ENCODE results near the gene SLC12A5. TPM values are rescaled to one million over a fixed set of nuclear protein-coding genes. Genes with fewer than 3 reads are reported as not detected.
A peak's percentile ranks its signal among the peaks of the same experiment; 100 is the strongest.

The SLC12A5 gene
- total and polyA plus RNA-seq, 2 donors (not counting 1 experiment from before 2014, with no cell fraction given): 0.27 to 0.50 TPM

GRCh38 chr20:46057856-46058598, 29.0 kb downstream of the SLC12A5 start:
- peak overlapping the region; percentile 31 to 55 (median 42) for H3K4me3 ChIP-seq (replicated peaks in 1 of 4; ENCODE audit: control extremely low read depth in 1 of 4, insufficient read depth in 1 of 4, low read depth in 3 of 4, low read length in 4 of 4)
- H3K79me2 ChIP-seq (ENCODE audit: control insufficient read depth, insufficient read depth, low read length): no peaks in the 10 kb centered on the region
- H3K36me3 ChIP-seq (ENCODE audit: control insufficient read depth, insufficient read depth, low read length): peaks cover 4% of the 10 kb centered on the region
- peak overlapping the region; percentile 75 for H3K4me2 ChIP-seq (ENCODE audit: extremely low read depth, insufficient read depth, low read length)
- no peak overlapping the region for H2AFZ ChIP-seq (ENCODE audit: low read length)
- H3K27me3 ChIP-seq (ENCODE audit: control insufficient read depth, insufficient read depth, low read length): no peaks in the 10 kb centered on the region
- TF ChIP-seq EZH2 (IDR thresholded peaks at IDR 0.05; ENCODE audit: low read length, missing control alignments) (no peak), CTCF (conservative IDR thresholded peaks at IDR 0.05 in 1 of 2, IDR thresholded peaks at IDR 0.05 in 1 of 2; ENCODE audit: low read depth in 1 of 2, low read length in 2 of 2) (peak; percentile 42 to 55)
- no peak overlapping the region for H3K27ac ChIP-seq (ENCODE audit: insufficient read depth, low read length)
- H3K9ac ChIP-seq (ENCODE audit: insufficient read depth, low read length): no peak overlapping the region
- H3K4me1 ChIP-seq (ENCODE audit: control insufficient read depth, extremely low read depth, insufficient read depth, low read length): peaks cover 2% of the 10 kb centered on the region
- peak; percentile 35 to 62 for DNase-seq (ENCODE audit: low read depth in 2 of 2)
- H4K20me1 ChIP-seq (ENCODE audit: control insufficient read depth, extremely low read depth, insufficient read depth, low read length): no peaks in the 10 kb centered on the region
- H3K9me3 ChIP-seq (ENCODE audit: control insufficient read depth, insufficient read depth, low read depth, low read length): no peaks in the 10 kb centered on the region

- Histone ChIP-seq H3K4me3 (replicated peaks in 1 of 4; ENCODE audit: control extremely low read depth in 1 of 4, insufficient read depth in 1 of 4, low read depth in 3 of 4, low read length in 4 of 4) (peak overlapping the region in 3 of 4 experiments; percentile 31 to 55 (median 42)), H3K4me1 (ENCODE audit: control insufficient read depth, extremely low read depth, insufficient read depth, low read length) (peaks cover 2% of the 10 kb centered on the region), H4K20me1 (ENCODE audit: control insufficient read depth, extremely low read depth, insufficient read depth, low read length) (no peaks in the 10 kb centered on the region), H3K9me3 (ENCODE audit: control insufficient read depth, insufficient read depth, low read depth, low read length) (no peaks in the 10 kb centered on the region), H3K27ac (ENCODE audit: insufficient read depth, low read length) (no peak overlapping the region), H3K36me3 (ENCODE audit: control insufficient read depth, insufficient read depth, low read length) (peaks cover 7% of the 10 kb centered on the region), H3K27me3 (ENCODE audit: control insufficient read depth, insufficient read depth, low read length) (no peaks in the 10 kb centered on the region), H3K9ac (ENCODE audit: insufficient read depth, low read length) (no peak overlapping the region), H2AFZ (ENCODE audit: low read length) (no peak overlapping the region), H3K4me2 (ENCODE audit: extremely low read depth, insufficient read depth, low read length) (peak overlapping the region; percentile 75), H3K79me2 (ENCODE audit: control insufficient read depth, insufficient read depth, low read length) (no peaks in the 10 kb centered on the region)
- no peak for TF ChIP-seq EZH2 (IDR thresholded peaks at IDR 0.05; ENCODE audit: low read length, missing control alignments)
- TF ChIP-seq CTCF (conservative IDR thresholded peaks at IDR 0.05 in 1 of 2, IDR thresholded peaks at IDR 0.05 in 1 of 2; ENCODE audit: low read depth in 1 of 2, low read length in 2 of 2): no peak
- DNase-seq (ENCODE audit: low read depth in 2 of 2): no peak
These were observed 29.7 kb downstream of the SLC12A5 start for GRCh38 chr20:46058599-46059281.

GRCh38 chr20:46060301-46060881, 31.4 kb downstream of the SLC12A5 start:
- no peaks in the 10 kb centered on the region for H3K27me3 ChIP-seq (ENCODE audit: control insufficient read depth, insufficient read depth, low read length)
- H3K4me3 ChIP-seq (replicated peaks in 1 of 4; ENCODE audit: control extremely low read depth in 1 of 4, insufficient read depth in 1 of 4, low read depth in 3 of 4, low read length in 4 of 4): no peak overlapping the region
- H3K4me2 ChIP-seq (ENCODE audit: extremely low read depth, insufficient read depth, low read length): no peak overlapping the region
- H3K4me1 ChIP-seq (ENCODE audit: control insufficient read depth, extremely low read depth, insufficient read depth, low read length): peaks cover 2% of the 10 kb centered on the region
- DNase-seq (ENCODE audit: low read depth in 2 of 2): no peak
- H2AFZ ChIP-seq (ENCODE audit: low read length): no peak overlapping the region
- H3K9me3 ChIP-seq (ENCODE audit: control insufficient read depth, insufficient read depth, low read depth, low read length): no peaks in the 10 kb centered on the region
- H3K27ac ChIP-seq (ENCODE audit: insufficient read depth, low read length): no peak overlapping the region
- H3K79me2 ChIP-seq (ENCODE audit: control insufficient read depth, insufficient read depth, low read length): no peaks in the 10 kb centered on the region
- TF ChIP-seq EZH2 (IDR thresholded peaks at IDR 0.05; ENCODE audit: low read length, missing control alignments) (no peak), CTCF (conservative IDR thresholded peaks at IDR 0.05 in 1 of 2, IDR thresholded peaks at IDR 0.05 in 1 of 2; ENCODE audit: low read depth in 1 of 2, low read length in 2 of 2) (no peak)
- H3K9ac ChIP-seq (ENCODE audit: insufficient read depth, low read length): no peak overlapping the region
- H3K36me3 ChIP-seq (ENCODE audit: control insufficient read depth, insufficient read depth, low read length): peaks cover 11% of the 10 kb centered on the region
- H4K20me1 ChIP-seq (ENCODE audit: control insufficient read depth, extremely low read depth, insufficient read depth, low read length): no peaks in the 10 kb centered on the region
